CD4-positive, alpha-beta T cell treated with Interleukin-17A for 4 hours (primary cell): Measurements from ENCODE around the gene C1orf21.

Source experiments
- DNase-seq: peaks from one replicate; pipeline ENCODE4 v3.0.0-alpha.2; 2020; ENCODE audit warnings: mixed read lengths

The C1orf21 gene

GRCh38 chr1:184417916-184418315, 31.1 kb downstream of the C1orf21 start:
- DNase-seq = no peak

- DNase-seq = no peak
Observed at GRCh38 chr1:184418652-184419349, 32.0 kb downstream of the C1orf21 start.

- no peak for DNase-seq
Observed at GRCh38 chr1:184419350-184420161, 32.7 kb downstream of the C1orf21 start.

GRCh38 chr1:184422490-184423233, 35.8 kb downstream of the C1orf21 start:
- DNase-seq = no peak

- no peak for DNase-seq
Observed at GRCh38 chr1:184423649-184424048, 36.8 kb downstream of the C1orf21 start.

GRCh38 chr1:184424157-184424556, 37.3 kb downstream of the C1orf21 start:
- DNase-seq = no peak

- DNase-seq = no peak
Observed at GRCh38 chr1:184424945-184425344, 38.1 kb downstream of the C1orf21 start.

- DNase-seq = no peak
Observed at GRCh38 chr1:184425449-184426277, 38.8 kb downstream of the C1orf21 start.

- DNase-seq = no peak
Observed at GRCh38 chr1:184426278-184426674, 39.4 kb downstream of the C1orf21 start.

GRCh38 chr1:184427722-184428121, 40.9 kb downstream of the C1orf21 start:
- no peak for DNase-seq

- no peak for DNase-seq
Observed at GRCh38 chr1:184428604-184429003, 41.8 kb downstream of the C1orf21 start.

GRCh38 chr1:184429335-184429734, 42.5 kb downstream of the C1orf21 start:
- no peak for DNase-seq

- no peak for DNase-seq
Observed at GRCh38 chr1:184433956-184434502, 47.2 kb downstream of the C1orf21 start.

GRCh38 chr1:184437291-184437690, 50.5 kb downstream of the C1orf21 start:
- DNase-seq = no peak

GRCh38 chr1:184438363-184438762, 51.5 kb downstream of the C1orf21 start:
- DNase-seq = no peak

GRCh38 chr1:184442260-184442659, 55.4 kb downstream of the C1orf21 start:
- no peak for DNase-seq

- DNase-seq = no peak
Observed at GRCh38 chr1:184443201-184443600, 56.4 kb downstream of the C1orf21 start.

- DNase-seq = no peak
Observed at GRCh38 chr1:184443624-184444023, 56.8 kb downstream of the C1orf21 start.

- DNase-seq = no peak
Observed at GRCh38 chr1:184445997-184446396, 59.2 kb downstream of the C1orf21 start.

GRCh38 chr1:184447651-184448185, 60.9 kb downstream of the C1orf21 start:
- DNase-seq = no peak

- DNase-seq = no peak
Observed at GRCh38 chr1:184449916-184450315, 63.1 kb downstream of the C1orf21 start.

- DNase-seq = no peak
Observed at GRCh38 chr1:184455786-184456185, 69.0 kb downstream of the C1orf21 start.
